GM12874 (cell line): ENCODE results near the gene LTN1.

Experiments used
- TF ChIP-seq, protein P1 (sequence below): IDR thresholded peaks from 2 replicates; pipeline ENCODE4 v1.5.1; 2011; ENCODE audit warnings: low read depth, mild to moderate bottlenecking, control low read depth, low read length, moderate library complexity; ENCODE audit not compliant: insufficient read depth

The LTN1 gene

DNA sequence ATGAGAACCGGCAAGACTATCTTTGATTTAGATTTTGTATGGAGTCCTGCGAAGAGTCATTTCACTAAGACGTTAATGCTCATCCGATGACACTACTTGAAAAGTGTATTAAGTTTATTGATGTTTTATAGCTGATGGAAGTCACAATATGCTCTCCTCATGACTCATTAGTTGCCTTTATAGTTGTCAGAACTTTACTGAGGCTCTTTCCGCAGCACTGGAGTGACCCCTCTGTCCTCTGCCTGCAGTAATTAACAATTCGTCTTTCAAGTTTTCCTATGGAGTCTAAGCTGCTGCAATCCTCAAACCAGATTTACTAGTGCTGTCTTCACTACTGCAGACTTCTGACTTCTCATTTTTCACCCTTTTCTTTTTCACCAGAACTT lies 32.6 kb upstream of the LTN1 start:
- TF ChIP-seq, protein P1, sequence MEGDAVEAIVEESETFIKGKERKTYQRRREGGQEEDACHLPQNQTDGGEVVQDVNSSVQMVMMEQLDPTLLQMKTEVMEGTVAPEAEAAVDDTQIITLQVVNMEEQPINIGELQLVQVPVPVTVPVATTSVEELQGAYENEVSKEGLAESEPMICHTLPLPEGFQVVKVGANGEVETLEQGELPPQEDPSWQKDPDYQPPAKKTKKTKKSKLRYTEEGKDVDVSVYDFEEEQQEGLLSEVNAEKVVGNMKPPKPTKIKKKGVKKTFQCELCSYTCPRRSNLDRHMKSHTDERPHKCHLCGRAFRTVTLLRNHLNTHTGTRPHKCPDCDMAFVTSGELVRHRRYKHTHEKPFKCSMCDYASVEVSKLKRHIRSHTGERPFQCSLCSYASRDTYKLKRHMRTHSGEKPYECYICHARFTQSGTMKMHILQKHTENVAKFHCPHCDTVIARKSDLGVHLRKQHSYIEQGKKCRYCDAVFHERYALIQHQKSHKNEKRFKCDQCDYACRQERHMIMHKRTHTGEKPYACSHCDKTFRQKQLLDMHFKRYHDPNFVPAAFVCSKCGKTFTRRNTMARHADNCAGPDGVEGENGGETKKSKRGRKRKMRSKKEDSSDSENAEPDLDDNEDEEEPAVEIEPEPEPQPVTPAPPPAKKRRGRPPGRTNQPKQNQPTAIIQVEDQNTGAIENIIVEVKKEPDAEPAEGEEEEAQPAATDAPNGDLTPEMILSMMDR: no peak

DNA sequence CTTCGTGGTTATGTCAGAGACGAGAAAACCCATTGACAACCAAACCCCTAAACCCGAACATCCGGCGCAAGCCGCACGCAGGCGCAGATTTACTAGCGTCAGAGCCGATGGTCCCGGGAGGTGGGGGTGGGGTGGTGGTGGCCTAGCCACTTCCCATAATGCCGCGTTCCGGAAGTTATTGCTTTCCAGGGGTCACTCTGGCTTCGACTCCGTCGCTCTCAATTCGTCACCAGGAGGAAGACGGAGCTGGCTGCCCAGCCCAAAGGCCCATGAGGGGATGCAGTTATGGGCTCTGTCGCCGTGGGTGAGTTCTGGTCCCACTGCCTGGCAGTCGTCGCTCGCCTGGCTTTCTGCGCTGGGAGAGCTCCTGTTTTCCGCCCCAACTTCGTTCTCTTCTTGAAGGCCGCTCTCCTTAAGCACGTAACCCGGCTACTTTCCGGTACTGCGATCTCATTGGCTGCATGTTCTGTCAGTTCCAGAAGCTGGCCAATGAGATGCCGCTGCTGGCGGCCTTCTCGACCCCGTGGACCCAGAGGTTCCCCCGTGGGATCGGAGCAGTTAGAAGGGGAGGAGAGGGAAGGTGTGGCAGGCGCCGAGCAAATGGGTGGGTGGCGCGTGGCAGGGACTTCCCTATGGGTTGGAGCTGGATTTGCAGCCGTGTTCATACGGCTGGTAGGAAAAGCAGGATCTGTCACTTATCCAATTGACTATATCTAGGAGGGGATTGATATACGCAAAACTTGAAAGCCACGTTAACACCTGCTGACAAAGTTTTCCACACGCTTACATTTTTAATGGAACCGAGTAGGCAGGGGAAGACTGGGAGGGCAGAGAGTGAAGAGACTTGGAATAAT lies 32.0 kb upstream of the LTN1 start, which contains the start of gene USP16:
USP16 (plus strand) TSS at position 195 of the 854 bp plus-strand sequence. CDS start 3,246 bp downstream, outside the sequence.
- TF ChIP-seq, protein P1: no peak

DNA sequence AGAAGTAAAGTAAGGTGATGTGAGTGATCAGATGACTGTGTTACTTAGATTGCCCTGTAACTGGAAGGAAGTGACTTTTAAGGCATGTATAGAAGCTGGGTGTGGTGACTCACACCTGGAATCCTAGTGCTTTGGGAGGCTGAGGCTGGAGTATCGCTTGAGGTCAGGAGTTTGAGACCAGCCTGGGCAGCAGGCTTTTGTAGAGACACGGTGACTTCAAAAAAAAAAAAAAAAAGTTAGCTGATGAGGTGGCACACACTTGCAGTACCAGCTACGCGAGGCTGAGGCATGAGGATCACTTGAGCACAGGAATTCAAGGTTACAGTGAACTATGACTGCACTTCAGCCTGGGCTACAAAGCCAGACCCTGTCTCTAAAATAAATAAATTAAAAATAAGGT lies 29.5 kb upstream of the LTN1 start:
- TF ChIP-seq, protein P1: no peak

DNA sequence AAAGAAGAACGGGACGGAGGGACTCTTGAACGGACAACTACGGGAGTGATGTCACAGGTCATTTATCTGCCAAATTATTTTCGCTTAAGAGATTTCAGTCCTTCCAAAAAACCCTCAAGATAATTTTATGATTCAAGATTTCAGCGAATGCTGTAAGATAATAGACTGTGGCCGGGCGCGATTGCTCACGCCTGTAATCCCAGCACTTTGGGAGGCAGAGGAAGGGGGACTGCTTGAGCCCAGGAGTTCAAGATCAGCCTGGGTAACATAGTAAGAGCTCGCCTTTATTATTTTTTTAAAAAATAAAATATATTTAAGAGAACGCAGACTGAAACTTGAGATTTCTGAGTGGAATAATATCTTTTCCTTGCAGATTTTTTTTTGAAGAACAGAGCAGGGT lies 25.9 kb upstream of the LTN1 start:
- TF ChIP-seq, protein P1: no peak

DNA sequence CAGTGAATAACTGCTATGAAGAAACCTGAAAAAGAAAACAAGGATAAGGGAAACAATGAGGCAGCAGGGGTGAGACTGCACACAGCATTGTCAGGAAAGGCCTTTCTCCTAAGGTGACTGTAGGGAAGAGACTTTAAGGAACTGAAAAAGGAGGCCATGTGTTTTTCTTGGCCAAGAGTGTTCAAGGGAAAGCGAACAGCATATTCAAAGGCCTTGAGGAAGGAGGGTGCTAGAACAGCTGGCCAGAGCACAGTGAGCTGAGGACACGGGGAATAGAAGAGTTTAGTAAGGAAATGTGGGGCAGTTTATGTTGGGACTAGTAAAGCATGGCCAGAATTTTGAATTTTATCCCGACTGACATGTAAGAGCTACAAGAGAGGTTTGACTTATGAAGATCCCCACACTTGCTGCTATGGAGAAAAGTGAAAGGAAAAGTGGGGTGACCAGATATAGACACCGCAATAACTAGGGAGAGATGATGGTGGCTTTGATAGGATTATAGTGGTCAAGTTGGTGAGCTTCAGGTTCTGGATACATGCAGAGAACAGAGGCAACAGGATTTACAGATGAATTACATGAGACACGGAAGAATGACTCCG lies 25.1 kb upstream of the LTN1 start:
- TF ChIP-seq, protein P1: no peak

DNA sequence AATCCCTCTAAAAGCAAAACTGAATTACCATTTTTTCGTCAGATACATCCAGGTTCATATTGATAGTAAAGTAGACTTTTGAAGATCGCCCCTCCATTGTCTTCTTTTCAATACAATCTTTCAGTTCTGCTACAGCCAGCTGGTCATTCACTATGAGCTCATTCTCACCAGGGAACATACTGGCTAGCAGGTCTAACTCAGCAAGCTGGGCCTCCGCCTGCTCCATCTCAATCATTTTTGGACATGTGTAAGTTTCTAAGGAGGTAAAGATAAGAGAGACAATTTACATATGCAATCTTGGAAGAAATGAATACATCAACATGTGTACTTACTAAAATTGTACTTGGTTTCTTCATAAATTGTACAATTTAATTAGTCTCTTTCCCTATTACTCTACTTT lies 15.7 kb upstream of the LTN1 start:
- TF ChIP-seq, protein P1: no peak

DNA sequence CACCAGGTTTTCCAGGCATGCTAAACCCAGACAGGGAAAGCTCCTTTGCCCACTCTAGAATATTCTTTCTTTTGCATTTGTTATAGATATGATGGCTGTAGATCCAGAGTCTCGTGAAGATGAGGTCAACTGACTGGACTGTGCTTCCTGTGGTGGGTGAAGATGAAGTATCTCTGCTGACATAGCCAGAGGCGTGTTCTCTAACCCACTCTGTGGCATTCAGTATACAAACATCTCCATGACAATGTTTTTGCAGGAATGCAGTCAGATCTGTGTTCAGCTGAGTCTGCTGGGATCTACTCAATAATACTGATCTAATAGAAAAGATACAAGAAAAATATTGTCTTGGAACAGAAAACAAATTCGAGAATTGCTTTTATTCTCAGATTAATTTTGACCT lies 15.1 kb upstream of the LTN1 start:
- TF ChIP-seq, protein P1: no peak
